Right atrium auricular region (tissue), 2 donors: ENCODE results near the gene CACNA1A. TPM values are rescaled to one million over a fixed set of nuclear protein-coding genes. Genes with fewer than 3 reads are reported as not detected.
A peak's percentile ranks its signal among the peaks of the same experiment; 100 is the strongest.
"Not testable (repeated sequence)": the region's sequence is repeated elsewhere in the genome, so short reads cannot be mapped to it uniquely, and the experiment has no call there.

Source experiments
- DNase-seq: peaks from one replicate; pipeline ENCODE4 v3.0.0-alpha.2; 2019; ENCODE audit warnings: low spot score
- H3K27ac ChIP-seq, 2 donors: fragments of 200-600 bp; sonication (generic); 1 replicate in 1 of 2; 2 replicates in 1 of 2; pipeline ENCODE4 v1.5.1; 2016 to 2019
- H3K27me3 ChIP-seq, 2 donors: fragments of 200-600 bp; sonication (generic); one replicate each; pipeline versions ENCODE4 v1.5.1 to v1.6.0; 2017 to 2019
- H3K36me3 ChIP-seq: fragments of 200-600 bp; sonication (generic); one replicate; pipeline ENCODE4 v1.5.1; 2016
- H3K4me1 ChIP-seq, 2 donors: fragments of 200-600 bp; sonication (generic); one replicate each; pipeline versions ENCODE4 v1.5.1 to v1.6.0; 2017 to 2019
- H3K4me3 ChIP-seq, 2 donors: fragments of 200-600 bp; sonication (generic); 1 replicate in 1 of 2; 2 replicates in 1 of 2; pipeline ENCODE4 v1.5.1; 2017 to 2019; ENCODE audit warnings: mild to moderate bottlenecking in 1 of 2, moderate library complexity in 1 of 2
- H3K9me3 ChIP-seq, 2 donors: fragments of 200-600 bp; sonication (generic); one replicate each; pipeline ENCODE4 v1.5.1; 2019
- CTCF ChIP-seq, 2 donors: fragments of 200-600 bp; sonication (generic); IDR thresholded peaks; one replicate each; pipeline ENCODE4 v1.5.1; 2019; ENCODE audit warnings: antibody characterized with exemption in 2 of 2
- total RNA-seq, 2 donors: library from RNA; depleted of rRNA; stranded (reverse); fragments of >200 nt; gene quantifications; one replicate each; pipeline ENCODE4 v1.1.0, GENCODE V29; 2016

Gene CACNA1A
- total RNA-seq, 2 donors from 2014 or later: 0.28 to 0.48 TPM

GRCh38 chr19:13262450-13262849 is 243.8 kb downstream of the CACNA1A start:
- peaks cover 0 to 4% of the 10 kb centered on the region in 2 donors for H3K4me1 ChIP-seq
- no peaks in the 10 kb centered on the region for H3K27me3 ChIP-seq
- H3K36me3 ChIP-seq: no peaks in the 10 kb centered on the region
- TF ChIP-seq CTCF (IDR thresholded peaks at IDR 0.05): peak in 1 of 2 donors; percentile 71
- H3K27ac ChIP-seq: no peak overlapping the region
- no peaks in the 10 kb centered on the region for H3K9me3 ChIP-seq
- no peak for DNase-seq
- no peak overlapping the region for H3K4me3 ChIP-seq

- TF ChIP-seq CTCF (IDR thresholded peaks at IDR 0.05): no peak
- Histone ChIP-seq H3K9me3 (peaks cover 0 to 4% of the 10 kb centered on the region in 2 donors), H3K4me3 (no peak overlapping the region), H3K27me3 (no peaks in the 10 kb centered on the region), H3K36me3 (no peaks in the 10 kb centered on the region), H3K27ac (no peak overlapping the region), H3K4me1 (peaks cover 0 to 4% of the 10 kb centered on the region in 2 donors)
- DNase-seq: no peak
These were observed 245.2 kb downstream of the CACNA1A start for GRCh38 chr19:13260883-13261653.

- TF ChIP-seq CTCF (IDR thresholded peaks at IDR 0.05): no peak
- no peaks in the 10 kb centered on the region for H3K36me3 ChIP-seq
These were observed 249.4 kb downstream of the CACNA1A start for GRCh38 chr19:13256918-13257317.

GRCh38 chr19:13256398-13256797 is 249.9 kb downstream of the CACNA1A start:
- not testable (repeated sequence) for H3K27me3 ChIP-seq

More at GRCh38 chr19:13256918-13257317, 249.4 kb downstream of the CACNA1A start:
- Histone ChIP-seq H3K4me3 (no peak overlapping the region), H3K27me3 (no peaks in the 10 kb centered on the region), H3K27ac (no peak overlapping the region), H3K4me1 (no peaks in the 10 kb centered on the region), H3K9me3 (peaks cover 0 to 4% of the 10 kb centered on the region in 2 donors)
- no peak for DNase-seq

GRCh38 chr19:13255719-13256059 is 250.6 kb downstream of the CACNA1A start:
- DNase-seq: no peak
- Histone ChIP-seq H3K27me3 (no peaks in the 10 kb centered on the region), H3K4me1 (no peaks in the 10 kb centered on the region), H3K4me3 (no peak overlapping the region), H3K27ac (no peak overlapping the region), H3K9me3 (peaks cover 0 to 4% of the 10 kb centered on the region in 2 donors), H3K36me3 (no peaks in the 10 kb centered on the region)
- no peak for TF ChIP-seq CTCF (IDR thresholded peaks at IDR 0.05)

More at GRCh38 chr19:13256398-13256797, 249.9 kb downstream of the CACNA1A start:
- not testable (repeated sequence) for H3K4me1 ChIP-seq, H3K9me3 ChIP-seq, H3K27ac ChIP-seq, DNase-seq, H3K4me3 ChIP-seq, H3K36me3 ChIP-seq

- DNase-seq: no peak
- H3K27me3 ChIP-seq: no peaks in the 10 kb centered on the region
- H3K4me3 ChIP-seq: no peak overlapping the region
- H3K4me1 ChIP-seq: no peaks in the 10 kb centered on the region
- no peaks in the 10 kb centered on the region for H3K36me3 ChIP-seq
- H3K27ac ChIP-seq: no peak overlapping the region
- TF ChIP-seq CTCF (IDR thresholded peaks at IDR 0.05): no peak
- H3K9me3 ChIP-seq: peaks cover 0 to 4% of the 10 kb centered on the region in 2 donors
These were observed 251.1 kb downstream of the CACNA1A start for GRCh38 chr19:13255041-13255718.
